Prostate gland (tissue), 2 donors: ENCODE measurements around the gene PRKACB.

Experiments
- CTCF ChIP-seq, 4 experiments: fragments of 200-600 bp in 2 of 4; fragments of 450-650 bp in 2 of 4; sonication (generic) in 2 of 4; IDR thresholded peaks; 1 replicate in 3 of 4; 2 replicates in 1 of 4; pipeline ENCODE4 v1.5.1; 2016 to 2019; ENCODE audit warnings: antibody characterized with exemption in 4 of 4, mild to moderate bottlenecking in 2 of 4, moderate library complexity in 2 of 4
- POLR2A ChIP-seq: fragments of 450-650 bp; IDR thresholded peaks from one replicate; pipeline ENCODE4 v1.6.1; 2016; ENCODE audit warnings: antibody characterized with exemption, mild to moderate bottlenecking

- TF ChIP-seq POLR2A (no peak), CTCF (IDR thresholded peaks at IDR 0.05) (no peak)
These were observed 26.2 kb upstream of the PRKACB start for GRCh38 chr1:84117868-84118267.
